Activated T-helper 2 cell treated with anti-CD3 and anti-CD28 coated beads, Interferon-gamma antibody, Interleukin-2, Interleukin-4, amounts not matched to agents 10 μg/mL and 5 μg/mL and 100 μg/mL, durations not matched to agents 14 hours and 24 hours and 36 hours (primary cell): ENCODE data around the gene UNC5A. TPM values are rescaled to one million over a fixed set of nuclear protein-coding genes. Genes with fewer than 3 reads are reported as not detected.

Experiments
- DNase-seq: peaks from one replicate; pipeline ENCODE4 v3.0.0; 2021; ENCODE audit warnings: low spot score
- H3K27ac Mint-ChIP-seq: one replicate; pipeline ENCODE4 v1.8.0; 2021; ENCODE audit warnings: mixed read lengths
- H3K27me3 Mint-ChIP-seq: one replicate; pipeline ENCODE4 v1.8.0; 2021; ENCODE audit warnings: low read depth, mixed read lengths
- H3K36me3 Mint-ChIP-seq: one replicate; pipeline ENCODE4 v1.8.0; 2021; ENCODE audit warnings: low read depth, mixed read lengths
- H3K4me1 Mint-ChIP-seq: one replicate; pipeline ENCODE4 v1.8.0; 2021; ENCODE audit warnings: low read depth, mixed read lengths
- H3K4me3 Mint-ChIP-seq: one replicate; pipeline ENCODE4 v1.8.0; 2021; ENCODE audit warnings: low read depth, mild to moderate bottlenecking, moderate library complexity, mixed read lengths
- H3K9me3 Mint-ChIP-seq: one replicate; pipeline ENCODE4 v1.8.0; 2021; ENCODE audit warnings: mixed read lengths
- intact Hi-C: fragments of 100-400 bp; cut with micrococcal nuclease; formaldehyde crosslinking; loops from one replicate; pipeline ENCODE4 v1.15.1; 2023
- total RNA-seq: library from RNA; stranded (reverse); gene quantifications from 2 replicates; pipeline ENCODE4 v1.2.3, GENCODE V29; 2022

UNC5A gene
- total RNA-seq, 1 donor from 2014 or later = not detected

DNA sequence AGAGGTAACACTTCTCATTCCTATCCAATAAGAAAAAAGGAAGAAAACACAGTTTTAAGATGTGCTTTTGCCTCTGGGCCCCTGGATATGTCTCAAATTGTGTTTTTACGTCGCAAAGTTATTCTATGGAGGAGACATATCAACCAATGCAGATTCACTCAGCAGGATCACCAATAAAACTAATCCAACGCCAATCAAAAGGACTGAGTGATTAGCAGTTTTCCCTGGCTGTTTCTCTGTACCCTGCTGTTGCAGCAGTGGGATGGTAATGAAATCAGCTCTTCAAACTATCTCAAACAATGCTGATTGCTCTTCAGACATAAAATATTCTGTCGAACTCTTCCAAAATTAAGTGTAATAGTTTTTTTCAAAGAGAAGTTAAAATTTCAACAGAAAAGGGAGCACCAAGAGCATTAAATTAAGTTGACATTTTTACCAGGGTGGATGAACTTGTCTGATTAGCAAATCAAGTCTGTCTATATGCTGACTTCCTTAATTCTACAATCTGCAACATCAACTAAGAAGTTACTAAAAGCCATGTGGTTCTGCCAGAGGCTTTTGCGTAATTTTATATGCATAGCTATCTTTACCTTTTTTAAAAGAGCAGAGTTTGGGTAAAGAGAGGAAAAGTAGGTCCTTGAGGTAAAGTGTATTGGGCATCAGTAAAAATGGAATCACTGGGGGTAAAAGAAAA lies 98.5 kb downstream of the UNC5A start:
- H3K4me3 Mint-ChIP-seq = no peak overlapping the region
- DNase-seq = no peak
- peaks cover 18% of the 10 kb centered on the region for H3K4me1 Mint-ChIP-seq
- H3K36me3 Mint-ChIP-seq = peaks cover 70% of the 10 kb centered on the region
- no peak overlapping the region for H3K27ac Mint-ChIP-seq
- intact Hi-C loops = no loop called here
- H3K9me3 Mint-ChIP-seq = no peaks in the 10 kb centered on the region
- H3K27me3 Mint-ChIP-seq = no peaks in the 10 kb centered on the region

DNA sequence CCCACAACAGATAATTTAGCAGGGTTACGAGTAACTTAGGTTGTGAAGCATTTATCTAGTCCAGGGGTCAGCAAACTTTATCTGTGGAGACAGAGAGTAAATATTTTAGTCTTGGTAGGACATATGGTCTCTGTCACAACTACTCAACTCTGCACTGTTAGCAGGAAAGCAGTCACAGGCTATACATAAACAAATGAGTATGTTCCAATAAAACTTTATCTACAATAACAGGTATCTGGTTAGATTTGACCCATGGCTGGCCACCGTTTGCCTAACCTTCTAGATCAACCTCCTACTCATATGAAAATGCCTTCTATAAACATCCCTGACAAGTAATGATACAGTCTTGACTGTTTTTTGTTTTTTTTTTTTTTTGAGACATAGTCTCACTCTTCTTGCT lies 101.8 kb downstream of the UNC5A start:
- Mint-ChIP-seq H3K27ac (no peak overlapping the region), H3K36me3 (peaks cover 55% of the 10 kb centered on the region), H3K4me3 (no peak overlapping the region), H3K4me1 (peaks cover 40% of the 10 kb centered on the region), H3K9me3 (no peaks in the 10 kb centered on the region), H3K27me3 (no peaks in the 10 kb centered on the region)
- intact Hi-C loops = no loop called here
- DNase-seq = no peak

DNA sequence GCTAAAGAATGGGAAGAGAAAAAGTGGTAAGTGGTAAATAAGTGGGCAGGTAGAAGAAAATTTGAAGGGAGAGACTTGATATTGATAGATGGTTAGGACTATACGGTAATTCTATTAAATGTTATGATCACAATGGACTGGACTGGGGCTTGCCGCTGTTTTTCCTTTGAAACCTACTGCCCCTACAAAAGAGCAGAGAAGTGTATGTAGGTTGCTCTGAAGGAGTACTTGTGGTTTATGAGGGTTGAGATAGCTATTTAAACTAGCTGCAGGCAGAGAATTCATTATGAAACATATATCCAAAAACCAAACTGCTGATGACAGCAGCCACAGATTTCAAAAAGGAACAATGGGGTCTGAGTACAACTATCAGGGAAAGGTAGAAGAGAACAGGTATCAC lies 105.5 kb downstream of the UNC5A start:
- Mint-ChIP-seq H3K27me3 (no peaks in the 10 kb centered on the region), H3K27ac (peak overlapping the region; percentile 5), H3K9me3 (no peaks in the 10 kb centered on the region), H3K36me3 (peaks cover 42% of the 10 kb centered on the region), H3K4me3 (no peak overlapping the region), H3K4me1 (peaks cover 29% of the 10 kb centered on the region)
- no peak for DNase-seq
- intact Hi-C loops = loop anchor here (2.0 kb wide), 1 partner anchor 19 kb away; no protein-coding TSS in a partner anchor

DNA sequence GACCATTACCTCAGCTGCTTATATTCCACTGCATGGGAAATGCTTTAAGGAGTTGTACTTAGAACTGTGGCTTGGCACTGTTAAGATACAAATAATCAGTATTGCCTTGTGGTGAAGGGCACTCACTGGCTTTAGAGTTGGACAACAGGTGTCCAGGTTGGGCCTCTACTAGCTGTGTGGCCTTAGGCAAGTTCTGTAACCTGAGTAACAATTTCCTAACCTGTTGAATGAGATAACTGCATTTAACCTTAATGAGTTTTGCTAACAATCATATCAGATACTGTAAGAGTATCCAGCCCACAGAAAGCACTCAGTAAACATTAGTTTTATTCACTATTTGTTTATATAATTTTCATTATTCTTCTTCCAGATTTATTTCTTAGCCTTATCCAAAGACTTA lies 106.0 kb downstream of the UNC5A start:
- DNase-seq = no peak
- Mint-ChIP-seq H3K27ac (no peak overlapping the region), H3K27me3 (no peaks in the 10 kb centered on the region), H3K36me3 (peaks cover 43% of the 10 kb centered on the region), H3K4me1 (peaks cover 29% of the 10 kb centered on the region), H3K4me3 (no peak overlapping the region), H3K9me3 (no peaks in the 10 kb centered on the region)
- intact Hi-C loops = loop anchor here (2.0 kb wide), 1 partner anchor 18 kb away; no protein-coding TSS in a partner anchor

DNA sequence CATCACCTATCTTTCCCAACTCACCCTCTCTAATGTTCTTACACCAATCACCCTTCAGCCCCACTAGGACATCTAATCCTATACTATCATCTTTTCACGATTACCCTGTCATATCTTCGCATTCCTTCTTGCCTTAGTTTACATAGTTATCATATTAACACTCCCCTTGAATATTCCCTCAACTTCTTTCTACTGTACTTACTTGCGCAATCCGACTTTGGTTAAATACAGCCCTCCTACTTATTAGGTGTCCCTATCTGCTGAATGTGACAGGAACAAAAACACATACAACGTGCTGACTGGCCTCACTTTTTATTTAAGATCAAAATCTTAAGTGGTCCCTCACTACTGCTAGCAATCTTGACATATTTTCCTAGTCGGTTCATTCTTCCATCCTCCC lies 108.3 kb downstream of the UNC5A start:
- no peaks in the 10 kb centered on the region for H3K9me3 Mint-ChIP-seq
- peaks cover 22% of the 10 kb centered on the region for H3K4me1 Mint-ChIP-seq
- intact Hi-C loops = no loop called here
- DNase-seq = no peak
- H3K27ac Mint-ChIP-seq = no peak overlapping the region
- H3K36me3 Mint-ChIP-seq = peaks cover 42% of the 10 kb centered on the region
- no peak overlapping the region for H3K4me3 Mint-ChIP-seq
- no peaks in the 10 kb centered on the region for H3K27me3 Mint-ChIP-seq

DNA sequence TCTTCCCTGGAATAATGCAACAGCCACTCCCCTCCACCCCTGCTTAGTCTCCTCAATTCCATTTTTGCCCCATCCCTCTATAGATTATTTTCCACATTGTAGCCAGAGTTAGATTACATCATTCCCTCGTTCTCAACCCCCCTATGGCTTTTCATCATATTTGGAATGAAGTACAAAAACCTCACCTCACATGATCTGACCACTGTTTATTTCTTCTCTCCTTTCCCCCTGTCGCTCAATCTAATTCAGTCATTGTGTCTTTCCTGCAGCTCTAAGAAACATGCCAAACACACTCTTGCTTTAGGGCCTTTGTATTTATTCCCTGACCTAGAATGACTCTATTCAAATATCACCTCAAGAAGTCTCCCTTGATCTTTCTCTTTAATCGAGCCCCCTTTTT lies 111.4 kb downstream of the UNC5A start:
- no peak for DNase-seq
- H3K9me3 Mint-ChIP-seq = no peaks in the 10 kb centered on the region
- H3K27ac Mint-ChIP-seq = no peak overlapping the region
- H3K36me3 Mint-ChIP-seq = peaks cover 35% of the 10 kb centered on the region
- H3K27me3 Mint-ChIP-seq = no peaks in the 10 kb centered on the region
- H3K4me1 Mint-ChIP-seq = peaks cover 3% of the 10 kb centered on the region
- intact Hi-C loops = no loop called here
- no peak overlapping the region for H3K4me3 Mint-ChIP-seq

DNA sequence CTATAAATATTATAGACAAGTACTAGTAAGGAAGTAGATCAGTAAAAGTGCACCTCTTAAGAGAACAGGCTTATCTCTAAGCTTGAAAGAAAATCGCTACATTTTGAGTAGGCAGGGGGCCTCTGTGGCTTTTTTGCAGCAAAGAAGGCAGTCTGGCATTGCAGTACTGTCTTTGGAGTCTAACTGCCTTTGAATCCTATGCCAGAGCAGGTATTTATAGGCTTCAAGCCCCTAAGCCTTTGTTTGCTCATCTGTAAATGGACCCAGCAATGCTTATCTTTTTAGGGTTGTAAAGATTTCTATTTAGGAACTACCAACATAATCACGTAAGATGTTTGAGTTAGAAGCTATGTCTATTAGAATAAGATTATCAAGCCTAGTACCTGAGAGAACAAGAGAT lies 112.5 kb downstream of the UNC5A start:
- Mint-ChIP-seq H3K9me3 (no peaks in the 10 kb centered on the region), H3K4me1 (no peaks in the 10 kb centered on the region), H3K27ac (no peak overlapping the region), H3K4me3 (no peak overlapping the region), H3K27me3 (no peaks in the 10 kb centered on the region), H3K36me3 (peaks cover 35% of the 10 kb centered on the region)
- no peak for DNase-seq
- intact Hi-C loops = no loop called here

DNA sequence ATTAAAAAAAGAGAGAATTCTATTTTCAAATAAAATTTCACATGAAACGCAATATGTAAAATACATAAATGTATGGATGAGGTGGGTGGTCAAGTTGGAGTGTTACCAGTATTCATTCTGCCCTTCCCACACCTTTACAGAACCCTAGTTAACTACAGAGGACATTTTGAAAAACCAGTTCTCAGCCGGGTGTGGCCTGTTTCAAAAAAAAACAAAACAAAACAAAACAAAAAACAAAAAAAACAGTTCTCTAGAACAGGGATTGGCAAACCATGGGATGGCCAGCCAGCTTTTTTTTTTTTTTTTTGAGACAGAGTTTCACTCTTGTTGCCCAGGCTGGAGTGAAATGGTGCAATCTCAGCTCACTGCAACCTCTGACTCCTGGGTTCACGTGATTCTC lies 117.2 kb downstream of the UNC5A start:
- intact Hi-C loops = no loop called here
- Mint-ChIP-seq H3K27ac (no peak overlapping the region), H3K27me3 (no peaks in the 10 kb centered on the region), H3K9me3 (no peaks in the 10 kb centered on the region), H3K36me3 (peaks cover 38% of the 10 kb centered on the region), H3K4me1 (peaks cover 4% of the 10 kb centered on the region), H3K4me3 (no peak overlapping the region)
- no peak for DNase-seq

DNA sequence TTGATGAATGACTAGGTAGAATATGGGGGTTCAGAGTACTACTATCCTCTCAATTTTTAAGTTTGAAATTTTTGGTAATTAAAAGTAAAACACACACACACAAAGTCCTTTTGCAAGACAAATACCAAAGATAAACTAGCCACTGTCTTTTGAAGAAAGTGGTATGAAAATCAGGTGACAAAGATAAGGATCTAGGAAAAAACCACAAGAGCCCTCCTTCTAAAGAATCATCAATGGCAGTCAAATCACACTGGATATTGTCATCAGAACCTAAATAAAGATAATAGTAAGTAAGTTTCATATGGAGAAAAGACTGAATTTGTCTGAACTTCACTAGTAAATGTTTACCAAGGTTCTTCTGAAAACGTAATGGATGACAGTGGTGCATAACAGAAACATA lies 119.3 kb downstream of the UNC5A start:
- Mint-ChIP-seq H3K27ac (no peak overlapping the region), H3K4me1 (peaks cover 6% of the 10 kb centered on the region), H3K9me3 (no peaks in the 10 kb centered on the region), H3K4me3 (no peak overlapping the region), H3K36me3 (peaks cover 36% of the 10 kb centered on the region), H3K27me3 (no peaks in the 10 kb centered on the region)
- intact Hi-C loops = no loop called here
- DNase-seq = no peak

Other genes with a start within 250 kb of the UNC5A start
- gene GPRIN1, start 200.4 kb upstream of the UNC5A start, total RNA-seq = 3.0 and 3.6 TPM in 2 replicates
- not detected in 2 replicates for gene SNCB, start 180.0 kb upstream of the UNC5A start, total RNA-seq
- not detected in 2 replicates for gene EIF4E1B, start 179.9 kb upstream of the UNC5A start, total RNA-seq
- 32.7 and 33.9 TPM in 2 replicates for gene TSPAN17, start 163.1 kb upstream of the UNC5A start, total RNA-seq
- gene HK3, start 88.8 kb downstream of the UNC5A start, total RNA-seq = 0.25 and 0.52 TPM in 2 replicates
- gene UIMC1, start 196.2 kb downstream of the UNC5A start, total RNA-seq = 62.6 and 63.3 TPM in 2 replicates
- 26.1 and 26.3 TPM in 2 replicates for gene ZNF346, start 212.1 kb downstream of the UNC5A start, total RNA-seq